NB4 (cell line): ENCODE measurements around the gene C4orf50.
A peak's percentile ranks its signal among the peaks of the same experiment; 100 is the strongest.

Experiments used
- DNase-seq: peaks from one replicate; pipeline ENCODE4 v3.0.0; 2010; ENCODE audit warnings: low read depth
- H3K4me3 ChIP-seq: one replicate; pipeline ENCODE4 v1.5.1; 2011; ENCODE audit warnings: mild to moderate bottlenecking, low read depth, low read length, moderate library complexity
- CTCF ChIP-seq: IDR thresholded peaks from one replicate; pipeline ENCODE4 v1.5.1; 2012; ENCODE audit warnings: low read depth, low read length
- MYC ChIP-seq: IDR thresholded peaks from 2 replicates; pipeline ENCODE4 v1.6.1; 2011; ENCODE audit warnings: low read depth, low read length
- POLR2A ChIP-seq: IDR thresholded peaks from 2 replicates; pipeline ENCODE4 v1.6.1; 2011; ENCODE audit warnings: mild to moderate bottlenecking; ENCODE audit not compliant: insufficient read length; ENCODE audit errors: extremely low read depth
- TF ChIP-seq, protein P1 (sequence below): IDR thresholded peaks from 2 replicates; pipeline ENCODE4 v1.6.1; 2011; ENCODE audit warnings: low read depth, low read length

Gene C4orf50

DNA sequence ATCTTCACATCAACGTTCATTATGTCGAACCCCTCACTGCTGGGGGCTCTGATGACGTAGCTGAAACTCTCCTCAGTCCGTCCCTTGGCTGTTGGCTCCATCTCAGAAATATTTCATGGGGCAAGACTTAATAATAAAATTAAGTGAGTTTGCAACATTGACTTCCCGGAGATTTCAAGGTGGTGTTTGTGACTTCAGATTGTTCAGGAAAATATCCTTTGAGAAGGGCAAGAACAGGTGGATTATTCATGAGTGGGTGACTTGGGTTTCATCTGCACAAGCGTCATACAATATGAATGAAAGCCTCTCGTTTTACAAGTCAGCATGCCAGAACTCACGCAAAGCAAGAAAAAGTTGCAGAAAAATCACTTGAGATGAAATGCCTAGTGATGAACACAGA is at the start of gene C4orf50:
C4orf50 (minus strand) TSS at position 101 of the 400 bp plus-strand sequence.
- no peak for TF ChIP-seq MYC
- DNase-seq: no peak
- no peak within 1 kb of the TSS for H3K4me3 ChIP-seq

GRCh38 chr4:6065934-6066590 is 47.8 kb upstream of the C4orf50 start:
- no peak overlapping the region for H3K4me3 ChIP-seq
- DNase-seq: no peak
- TF ChIP-seq CTCF (no peak), MYC (no peak), POLR2A (no peak)

- H3K4me3 ChIP-seq: no peak overlapping the region
- TF ChIP-seq MYC (no peak), POLR2A (no peak), CTCF (no peak)
- TF ChIP-seq, protein P1, sequence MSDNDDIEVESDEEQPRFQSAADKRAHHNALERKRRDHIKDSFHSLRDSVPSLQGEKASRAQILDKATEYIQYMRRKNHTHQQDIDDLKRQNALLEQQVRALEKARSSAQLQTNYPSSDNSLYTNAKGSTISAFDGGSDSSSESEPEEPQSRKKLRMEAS: no peak
- DNase-seq: no peak
These were observed 46.9 kb upstream of the C4orf50 start for GRCh38 chr4:6065166-6065565.

- no peak for TF ChIP-seq MYC
- TF ChIP-seq CTCF: no peak
- TF ChIP-seq, protein P1: no peak
- TF ChIP-seq POLR2A: no peak
- DNase-seq: peak; percentile 20
- H3K4me3 ChIP-seq: no peak overlapping the region
These were observed 46.2 kb upstream of the C4orf50 start for GRCh38 chr4:6064383-6064782.

DNA sequence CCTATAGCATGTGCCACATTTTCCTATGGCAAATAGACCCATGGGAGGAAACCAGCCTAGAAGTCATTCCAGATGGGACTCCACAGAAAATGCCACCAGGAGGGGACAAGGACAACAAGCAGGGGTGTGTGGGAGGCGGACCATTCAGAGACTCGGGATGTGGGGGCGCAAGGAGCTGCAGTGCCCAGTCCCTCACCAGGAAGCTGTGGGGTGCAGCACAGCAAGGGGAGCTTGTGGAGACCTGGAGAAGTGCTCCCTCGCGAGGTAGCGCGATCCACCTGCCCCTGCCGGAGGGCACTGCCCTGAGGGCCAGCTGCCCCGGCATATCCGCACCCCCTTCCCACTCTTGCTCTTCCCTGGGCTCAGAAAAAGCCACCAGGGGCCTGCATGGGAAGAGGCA is 45.5 kb upstream of the C4orf50 start:
- DNase-seq: no peak
- TF ChIP-seq POLR2A: no peak
- TF ChIP-seq CTCF: no peak
- no peak for TF ChIP-seq MYC
- TF ChIP-seq, protein P1: no peak
- no peak overlapping the region for H3K4me3 ChIP-seq

DNA sequence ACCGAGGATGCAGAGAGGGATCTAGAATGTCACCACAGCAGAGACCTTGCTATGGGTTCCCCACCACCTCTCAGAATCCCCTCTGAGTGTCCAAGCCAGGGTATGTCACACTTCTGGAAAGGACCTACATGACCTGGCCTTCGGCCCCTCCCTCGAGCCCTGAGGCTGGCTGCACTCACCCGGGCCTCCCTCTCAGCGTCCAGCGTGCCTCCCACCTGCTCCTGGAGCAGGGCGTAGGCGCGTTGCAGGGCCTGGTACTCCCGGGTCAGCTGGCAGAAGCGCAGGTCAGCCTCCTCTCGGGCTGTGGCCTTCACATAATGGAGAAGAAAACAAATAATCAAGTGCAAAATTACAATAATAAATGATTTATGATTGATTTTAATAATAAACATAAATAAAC is 43.9 kb upstream of the C4orf50 start:
- TF ChIP-seq, protein P1: no peak
- no peak for DNase-seq
- H3K4me3 ChIP-seq: no peak overlapping the region

DNA sequence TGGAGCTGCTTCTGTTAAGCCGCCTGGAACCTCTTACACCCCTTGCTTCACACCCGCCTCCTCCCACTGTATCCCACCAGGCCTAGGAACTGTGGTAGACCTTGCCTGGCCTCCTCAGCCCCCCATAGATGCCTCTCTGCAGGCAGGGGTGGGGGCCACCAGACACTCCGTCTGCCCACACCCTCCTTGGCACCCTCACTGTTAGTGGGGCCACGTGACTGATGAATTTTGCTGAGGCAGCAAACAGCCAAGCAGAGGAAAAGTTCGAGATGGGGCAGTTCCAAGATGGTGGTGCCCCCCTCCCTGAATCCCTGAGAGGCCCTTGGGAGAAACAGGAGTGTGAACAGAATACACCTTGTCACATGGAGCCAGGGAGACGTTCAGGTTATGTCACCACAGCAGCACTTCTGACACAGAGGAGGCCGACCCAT is 41.2 kb upstream of the C4orf50 start:
- TF ChIP-seq CTCF (no peak), POLR2A (no peak), MYC (no peak)
- TF ChIP-seq, protein P1: no peak
- H3K4me3 ChIP-seq: no peak overlapping the region
- no peak for DNase-seq
